ENCODE results near the gene GDF10. TPM values are rescaled to one million over a fixed set of nuclear protein-coding genes. Genes with fewer than 3 reads are reported as not detected.
A peak's percentile ranks its signal among the peaks of the same experiment; 100 is the strongest.

The GDF10 gene
- total RNA-seq, 2 donors from 2014 or later = 0.17 TPM; not detected in 1

DNA sequence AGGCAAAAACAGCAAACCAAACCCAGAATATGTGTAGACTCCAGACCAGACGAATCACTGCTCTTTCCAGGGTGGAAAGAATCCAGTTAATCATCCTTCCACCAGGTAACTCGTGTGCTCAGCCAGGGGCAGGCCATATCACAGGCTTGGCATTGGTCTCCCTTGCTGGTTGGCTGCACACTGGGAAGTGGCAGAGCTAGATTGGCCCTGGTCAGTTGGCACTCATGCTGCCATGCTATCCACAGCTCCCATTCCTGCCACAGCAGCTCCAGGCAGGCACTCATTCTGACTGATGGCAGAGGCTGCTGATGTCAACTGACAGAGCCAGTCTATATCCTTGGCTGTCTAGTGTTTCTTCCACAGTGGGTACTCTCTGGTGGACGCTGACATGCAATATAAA is 9.7 kb upstream of the GDF10 start:
- Mint-ChIP-seq H3K4me1 (peaks cover 19% of the 10 kb centered on the region), H3K27me3 (peaks cover 15% of the 10 kb centered on the region), H3K4me3 (no peak overlapping the region), H3K36me3 (ENCODE audit: low read depth) (peaks cover 2% of the 10 kb centered on the region), H3K27ac (no peak overlapping the region)
- ATAC-seq (no peak), DNase-seq (no peak)
- H3K9me3 ChIP-seq (ENCODE audit: control insufficient read depth, low read length, poor library complexity, severe bottlenecking) = no peaks in the 10 kb centered on the region

DNA sequence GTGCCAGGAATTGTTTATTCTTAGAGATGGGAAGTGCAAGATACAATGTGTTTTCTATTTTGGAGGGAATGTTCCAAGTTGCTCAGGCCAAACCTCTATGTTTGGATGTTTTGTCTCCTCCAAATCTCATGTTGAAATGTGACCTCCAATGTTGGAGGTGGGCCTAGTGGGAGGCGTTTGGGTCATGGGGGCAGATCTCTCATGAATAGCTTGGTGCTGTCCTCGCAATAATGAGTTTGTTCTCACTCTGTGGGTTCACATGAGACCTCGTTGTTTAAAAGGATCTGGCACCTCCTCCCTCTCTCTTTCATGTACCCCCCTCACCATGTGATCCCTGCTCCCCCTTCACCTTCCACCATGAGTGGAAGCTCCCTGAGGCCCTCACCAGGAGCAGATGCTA is 8.3 kb upstream of the GDF10 start:
- ATAC-seq = no peak
- Mint-ChIP-seq H3K27ac (no peak overlapping the region), H3K4me1 (peaks cover 7% of the 10 kb centered on the region), H3K36me3 (ENCODE audit: low read depth) (no peaks in the 10 kb centered on the region), H3K27me3 (peaks cover 17% of the 10 kb centered on the region), H3K4me3 (no peak overlapping the region)
- H3K9me3 ChIP-seq (ENCODE audit: control insufficient read depth, low read length, poor library complexity, severe bottlenecking) = no peaks in the 10 kb centered on the region
- no peak for DNase-seq

DNA sequence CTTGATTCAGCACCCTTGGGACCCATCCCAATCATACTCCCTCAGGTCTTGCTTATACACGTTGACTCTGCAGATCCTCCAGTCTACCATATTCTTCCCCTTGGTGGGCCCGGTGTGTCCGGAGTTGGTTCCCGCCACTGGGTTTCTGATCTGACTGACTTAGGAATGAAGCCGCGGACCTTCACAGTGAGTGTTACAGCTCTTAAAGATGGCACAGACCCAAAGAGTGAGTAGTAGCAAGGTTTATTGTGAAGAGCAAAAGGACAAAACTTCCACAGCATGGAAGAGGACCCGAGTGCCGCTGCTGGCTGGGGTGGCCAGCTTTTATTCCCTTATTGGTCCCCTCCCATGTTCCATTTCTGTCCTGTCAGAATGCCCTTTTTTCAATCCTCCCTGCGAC is 5.9 kb upstream of the GDF10 start:
- no peaks in the 10 kb centered on the region for H3K36me3 Mint-ChIP-seq (ENCODE audit: low read depth)
- H3K4me3 Mint-ChIP-seq = no peak overlapping the region
- ATAC-seq (no peak), DNase-seq (no peak)
- no peaks in the 10 kb centered on the region for H3K9me3 ChIP-seq (ENCODE audit: control insufficient read depth, low read length, poor library complexity, severe bottlenecking)
- H3K27ac Mint-ChIP-seq = no peak overlapping the region
- H3K27me3 Mint-ChIP-seq = peaks cover 22% of the 10 kb centered on the region
- H3K4me1 Mint-ChIP-seq = no peaks in the 10 kb centered on the region

DNA sequence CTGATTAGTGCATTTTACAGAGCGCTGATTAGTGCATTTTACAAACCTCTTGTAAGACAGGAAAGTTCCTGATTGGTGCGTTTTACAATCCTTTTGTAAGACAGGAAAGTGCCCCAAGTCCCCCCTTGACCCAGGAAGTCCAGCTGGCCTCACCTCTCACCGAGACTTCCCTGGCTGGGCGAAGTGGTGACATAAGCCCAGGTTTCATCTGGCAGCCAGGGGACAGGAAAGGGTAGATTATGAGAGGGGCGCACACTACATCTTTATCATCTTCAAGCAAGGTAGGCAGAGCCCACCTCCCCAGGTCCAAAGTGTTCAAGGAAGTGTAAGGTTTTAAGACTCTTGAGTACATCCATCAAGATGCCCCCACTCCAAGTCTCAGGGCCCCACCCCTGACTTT is 5.5 kb upstream of the GDF10 start:
- Mint-ChIP-seq H3K27me3 (peaks cover 22% of the 10 kb centered on the region), H3K36me3 (ENCODE audit: low read depth) (no peaks in the 10 kb centered on the region), H3K4me1 (no peaks in the 10 kb centered on the region), H3K27ac (no peak overlapping the region), H3K4me3 (no peak overlapping the region)
- no peaks in the 10 kb centered on the region for H3K9me3 ChIP-seq (ENCODE audit: control insufficient read depth, low read length, poor library complexity, severe bottlenecking)
- no peak for ATAC-seq
- DNase-seq = no peak

DNA sequence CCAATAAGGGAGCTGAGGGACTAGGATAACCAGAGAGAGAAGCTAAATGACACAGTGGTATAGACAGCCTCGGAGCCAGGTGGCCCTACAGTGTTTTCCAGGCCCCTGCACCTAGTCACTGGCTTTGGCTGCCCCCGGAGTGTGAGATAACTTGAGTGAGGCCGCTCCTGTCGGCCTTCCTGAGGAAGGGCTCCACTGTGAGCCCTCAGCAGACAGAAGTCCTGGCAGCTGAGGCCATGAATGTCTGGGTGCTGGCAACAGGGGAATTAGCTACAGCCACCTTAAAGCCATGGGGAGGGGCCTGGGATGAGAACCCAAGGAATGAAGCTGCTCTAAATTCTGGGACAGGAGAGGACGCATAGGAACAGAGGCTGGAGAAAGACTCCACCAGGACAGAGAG is 4.6 kb upstream of the GDF10 start:
- Mint-ChIP-seq H3K27ac (no peak overlapping the region), H3K4me1 (peaks cover 2% of the 10 kb centered on the region), H3K36me3 (ENCODE audit: low read depth) (no peaks in the 10 kb centered on the region), H3K27me3 (peaks cover 22% of the 10 kb centered on the region), H3K4me3 (no peak overlapping the region)
- ATAC-seq = no peak
- no peak for DNase-seq
- no peaks in the 10 kb centered on the region for H3K9me3 ChIP-seq (ENCODE audit: control insufficient read depth, low read length, poor library complexity, severe bottlenecking)

DNA sequence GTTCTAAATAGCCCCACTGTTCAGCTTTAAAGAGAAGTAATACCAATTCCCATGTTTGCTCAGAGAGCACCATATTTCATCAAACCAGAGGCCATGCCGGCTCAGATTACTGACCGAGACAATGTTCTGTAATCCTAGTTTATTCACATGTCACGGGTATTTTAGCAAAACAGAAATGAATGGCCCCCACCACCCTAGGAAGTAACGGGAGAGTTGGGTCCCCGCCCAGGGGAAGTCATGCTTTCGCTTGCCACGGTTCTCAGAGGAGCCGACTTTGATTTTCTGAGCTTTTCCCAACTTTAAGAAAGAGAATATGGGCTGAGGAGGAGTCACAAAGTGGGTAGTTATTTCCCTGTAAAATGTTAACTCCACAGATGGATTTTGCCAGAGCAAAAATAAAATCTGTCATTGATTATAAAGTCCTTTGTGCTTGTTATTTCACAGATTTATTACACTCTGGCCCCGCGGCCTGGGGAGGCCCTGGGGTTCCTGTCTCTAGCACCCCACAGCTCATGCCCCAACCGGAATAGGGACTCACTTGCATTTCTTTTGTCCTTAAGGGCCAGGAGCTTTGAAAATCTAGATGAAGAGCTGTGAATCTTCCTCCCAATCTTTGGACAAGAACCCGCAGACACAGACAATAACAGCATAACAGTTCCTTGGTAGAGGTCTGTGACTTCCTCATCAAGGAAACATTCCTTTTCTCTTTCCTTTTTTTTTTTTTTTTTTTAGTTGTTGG is 3.7 kb upstream of the GDF10 start:
- Mint-ChIP-seq H3K4me3 (no peak overlapping the region), H3K27ac (no peak overlapping the region), H3K27me3 (peaks cover 30% of the 10 kb centered on the region), H3K36me3 (ENCODE audit: low read depth) (peaks cover 4% of the 10 kb centered on the region), H3K4me1 (peaks cover 6% of the 10 kb centered on the region)
- no peaks in the 10 kb centered on the region for H3K9me3 ChIP-seq (ENCODE audit: control insufficient read depth, low read length, poor library complexity, severe bottlenecking)
- ATAC-seq (no peak), DNase-seq (no peak)

DNA sequence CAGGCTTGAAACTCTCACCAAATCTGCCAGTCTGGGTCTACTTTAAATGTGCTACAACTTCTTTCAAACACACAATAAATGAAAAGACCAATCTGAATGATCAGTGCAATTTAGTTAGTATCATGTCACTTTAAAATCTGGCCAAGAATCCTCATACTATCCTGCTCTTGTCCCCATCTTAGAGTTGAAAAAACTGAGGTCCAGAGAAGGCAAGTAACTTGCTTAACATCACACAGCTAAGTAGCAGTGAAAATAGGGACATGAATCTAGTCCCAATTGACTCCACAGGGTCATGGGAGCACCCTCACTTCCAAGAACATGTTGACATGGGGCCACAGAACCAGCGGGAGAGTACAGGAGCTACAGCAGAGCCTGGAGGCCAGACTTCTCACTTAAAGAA is 3.1 kb upstream of the GDF10 start:
- H3K4me1 Mint-ChIP-seq = peaks cover 6% of the 10 kb centered on the region
- no peak for DNase-seq
- ATAC-seq = no peak
- no peaks in the 10 kb centered on the region for H3K9me3 ChIP-seq (ENCODE audit: control insufficient read depth, low read length, poor library complexity, severe bottlenecking)
- H3K4me3 Mint-ChIP-seq = no peak overlapping the region
- H3K27me3 Mint-ChIP-seq = peaks cover 34% of the 10 kb centered on the region
- peaks cover 4% of the 10 kb centered on the region for H3K36me3 Mint-ChIP-seq (ENCODE audit: low read depth)
- H3K27ac Mint-ChIP-seq = no peak overlapping the region

DNA sequence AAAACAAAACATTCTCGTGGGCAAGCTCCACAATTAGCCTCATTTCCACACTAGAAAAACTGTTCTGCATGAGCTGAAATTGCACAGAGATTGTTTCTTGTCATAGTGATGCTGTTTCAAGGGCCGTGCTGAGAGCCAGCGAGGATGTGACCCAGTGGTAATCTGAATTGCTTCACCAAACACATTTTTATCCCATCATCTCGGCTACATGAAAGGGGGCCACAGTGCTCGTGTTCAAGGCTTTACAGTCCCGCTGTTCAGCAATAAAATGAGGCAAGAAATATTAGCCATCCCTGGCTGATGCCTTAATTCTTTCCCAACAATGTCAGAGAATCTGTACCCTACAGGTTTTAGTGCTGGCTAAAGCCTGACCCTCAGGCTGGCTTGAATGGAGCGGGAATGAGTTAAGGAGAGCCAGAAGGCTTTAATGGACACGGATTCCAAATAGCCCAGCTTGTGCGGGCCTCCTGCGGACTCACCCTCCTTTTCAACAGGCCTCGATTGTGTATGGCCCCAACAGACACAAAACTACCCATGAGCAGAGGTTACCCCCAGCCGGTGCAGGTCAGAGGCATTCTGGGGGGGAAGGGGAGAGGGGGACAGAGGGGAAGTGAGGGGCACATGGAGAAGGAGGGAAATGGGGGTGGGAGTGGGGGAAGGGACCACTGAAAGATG is 2.0 kb upstream of the GDF10 start:
- DNase-seq = no peak
- H3K4me3 Mint-ChIP-seq = no peak overlapping the region
- H3K27me3 Mint-ChIP-seq = peaks cover 36% of the 10 kb centered on the region
- peaks cover 4% of the 10 kb centered on the region for H3K36me3 Mint-ChIP-seq (ENCODE audit: low read depth)
- peaks cover 6% of the 10 kb centered on the region for H3K4me1 Mint-ChIP-seq
- no peak overlapping the region for H3K27ac Mint-ChIP-seq
- H3K9me3 ChIP-seq (ENCODE audit: control insufficient read depth, low read length, poor library complexity, severe bottlenecking) = no peaks in the 10 kb centered on the region
- ATAC-seq = no peak

DNA sequence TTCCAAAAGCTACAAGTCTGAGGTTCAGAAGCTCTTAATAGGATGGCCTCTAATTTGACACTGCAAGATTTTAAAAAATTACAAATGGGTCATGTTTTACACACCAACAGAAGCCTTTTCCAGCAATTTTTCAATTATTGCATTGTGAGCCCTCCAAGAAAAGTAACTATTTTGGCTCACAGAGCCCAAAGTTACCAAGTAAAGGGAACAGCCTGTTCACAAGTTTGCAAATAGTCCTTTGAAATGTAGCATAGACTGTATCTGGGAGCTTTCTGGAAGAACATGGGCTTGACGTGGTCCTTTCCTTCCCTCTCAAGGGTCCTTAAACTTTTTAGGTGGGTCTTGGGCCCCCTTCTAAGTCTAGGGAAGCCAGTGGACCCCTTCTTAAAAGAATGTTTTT is 1.3 kb upstream of the GDF10 start:
- H3K9me3 ChIP-seq (ENCODE audit: control insufficient read depth, low read length, poor library complexity, severe bottlenecking) = no peaks in the 10 kb centered on the region
- Mint-ChIP-seq H3K36me3 (ENCODE audit: low read depth) (peaks cover 4% of the 10 kb centered on the region), H3K4me3 (no peak overlapping the region)

DNA sequence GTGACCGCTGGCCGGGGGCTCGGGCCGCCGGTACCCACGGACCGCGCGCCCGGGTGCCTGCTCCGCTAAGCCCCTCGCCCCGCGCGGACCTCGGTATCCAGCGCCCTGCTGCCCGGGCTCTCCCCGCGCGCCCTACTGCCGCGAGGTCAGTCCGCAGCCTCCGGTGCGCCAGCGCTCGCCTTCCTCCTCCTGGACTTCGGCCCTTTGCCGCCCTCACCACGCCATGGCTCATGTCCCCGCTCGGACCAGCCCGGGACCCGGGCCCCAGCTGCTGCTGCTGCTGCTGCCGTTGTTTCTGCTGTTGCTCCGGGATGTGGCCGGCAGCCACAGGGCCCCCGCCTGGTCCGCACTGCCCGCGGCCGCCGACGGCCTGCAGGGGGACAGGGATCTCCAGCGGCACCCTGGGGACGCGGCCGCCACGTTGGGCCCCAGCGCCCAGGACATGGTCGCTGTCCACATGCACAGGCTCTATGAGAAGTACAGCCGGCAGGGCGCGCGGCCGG is 483 bp downstream of the GDF10 start:
- H3K36me3 Mint-ChIP-seq (ENCODE audit: low read depth) = peaks cover 4% of the 10 kb centered on the region
- ATAC-seq (no peak), DNase-seq (no peak)
- peak overlapping the region; percentile 89 for H3K4me3 Mint-ChIP-seq
- H3K4me1 Mint-ChIP-seq = peaks cover 16% of the 10 kb centered on the region
- H3K9me3 ChIP-seq (ENCODE audit: control insufficient read depth, low read length, poor library complexity, severe bottlenecking) = no peaks in the 10 kb centered on the region
- H3K27ac Mint-ChIP-seq = no peak overlapping the region
- peaks cover 27% of the 10 kb centered on the region for H3K27me3 Mint-ChIP-seq

More for the DNA sequence above, 1.3 kb upstream of the GDF10 start:
- H3K4me1 Mint-ChIP-seq = peaks cover 8% of the 10 kb centered on the region
- DNase-seq (no peak), ATAC-seq (no peak)
- H3K27me3 Mint-ChIP-seq = peaks cover 43% of the 10 kb centered on the region
- H3K27ac Mint-ChIP-seq = no peak overlapping the region

DNA sequence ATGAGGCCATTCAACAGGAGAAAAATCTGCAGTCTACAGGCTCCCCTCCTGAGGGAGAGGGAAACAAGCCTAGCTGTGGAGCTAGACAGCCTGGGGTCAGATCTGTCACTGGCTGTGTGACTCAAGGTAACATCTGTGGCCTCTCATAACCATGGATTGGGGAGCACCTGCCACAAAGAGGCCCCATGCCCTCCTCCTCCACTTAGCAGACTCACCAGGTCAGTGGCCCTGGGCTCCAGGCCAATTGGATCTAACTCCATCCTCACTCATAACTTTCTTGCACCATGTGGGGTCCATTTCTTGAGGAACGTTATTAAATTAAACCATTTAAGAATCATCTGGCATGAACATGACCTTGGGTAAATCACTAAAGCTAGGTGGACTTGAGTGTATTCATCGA is 1.8 kb downstream of the GDF10 start:
- Mint-ChIP-seq H3K36me3 (ENCODE audit: low read depth) (peaks cover 4% of the 10 kb centered on the region), H3K4me1 (peaks cover 20% of the 10 kb centered on the region), H3K27me3 (peaks cover 25% of the 10 kb centered on the region), H3K4me3 (no peak overlapping the region), H3K27ac (no peak overlapping the region)
- ATAC-seq (no peak), DNase-seq (no peak)
- no peaks in the 10 kb centered on the region for H3K9me3 ChIP-seq (ENCODE audit: control insufficient read depth, low read length, poor library complexity, severe bottlenecking)

DNA sequence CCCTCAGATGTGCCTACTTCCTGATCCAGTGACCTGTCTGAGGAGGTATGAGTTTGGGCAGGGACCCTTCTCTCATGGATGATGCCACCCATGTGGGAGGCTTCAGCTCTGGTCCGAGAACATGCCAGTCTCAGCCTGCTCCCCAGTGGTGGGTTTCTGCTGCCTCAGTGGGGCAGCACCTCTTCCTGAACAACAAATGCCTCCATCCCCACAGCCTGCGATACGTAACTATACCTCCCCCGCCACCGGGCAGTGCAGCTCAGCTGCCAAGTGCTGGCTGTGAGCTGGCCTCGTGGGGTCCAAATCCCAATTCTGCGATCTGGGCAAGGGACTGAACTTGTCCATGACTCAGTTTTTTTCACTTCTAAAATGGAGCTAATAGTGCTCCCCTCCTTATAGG is 3.1 kb downstream of the GDF10 start:
- Mint-ChIP-seq H3K27me3 (peaks cover 21% of the 10 kb centered on the region), H3K4me3 (no peak overlapping the region), H3K27ac (no peak overlapping the region), H3K36me3 (ENCODE audit: low read depth) (peaks cover 4% of the 10 kb centered on the region), H3K4me1 (peaks cover 20% of the 10 kb centered on the region)
- DNase-seq (no peak), ATAC-seq (no peak)
- no peaks in the 10 kb centered on the region for H3K9me3 ChIP-seq (ENCODE audit: control insufficient read depth, low read length, poor library complexity, severe bottlenecking)

DNA sequence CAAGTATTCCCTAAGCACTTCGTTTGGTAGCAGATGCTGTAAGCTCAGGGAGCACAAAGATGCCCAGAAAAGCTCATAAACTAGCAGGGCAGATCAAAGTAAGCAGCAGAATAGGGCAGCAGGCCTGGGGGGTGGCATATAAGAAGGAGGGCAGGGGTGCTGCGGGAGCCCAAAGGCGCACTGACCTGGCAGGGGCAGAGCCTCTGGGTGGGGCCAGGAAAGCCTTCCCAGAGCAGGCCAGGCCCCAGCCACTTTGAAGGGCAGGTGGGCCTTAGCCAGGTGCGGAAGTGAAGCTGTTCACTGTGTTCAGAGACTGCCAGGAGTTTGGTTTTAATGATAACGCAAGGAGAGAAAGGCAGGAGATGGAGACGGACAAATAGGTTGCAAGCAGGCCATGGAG is 3.9 kb downstream of the GDF10 start:
- Mint-ChIP-seq H3K4me1 (peaks cover 20% of the 10 kb centered on the region), H3K27me3 (peaks cover 21% of the 10 kb centered on the region), H3K36me3 (ENCODE audit: low read depth) (peaks cover 4% of the 10 kb centered on the region), H3K4me3 (no peak overlapping the region), H3K27ac (no peak overlapping the region)
- DNase-seq = no peak
- ATAC-seq = no peak
- no peaks in the 10 kb centered on the region for H3K9me3 ChIP-seq (ENCODE audit: control insufficient read depth, low read length, poor library complexity, severe bottlenecking)

DNA sequence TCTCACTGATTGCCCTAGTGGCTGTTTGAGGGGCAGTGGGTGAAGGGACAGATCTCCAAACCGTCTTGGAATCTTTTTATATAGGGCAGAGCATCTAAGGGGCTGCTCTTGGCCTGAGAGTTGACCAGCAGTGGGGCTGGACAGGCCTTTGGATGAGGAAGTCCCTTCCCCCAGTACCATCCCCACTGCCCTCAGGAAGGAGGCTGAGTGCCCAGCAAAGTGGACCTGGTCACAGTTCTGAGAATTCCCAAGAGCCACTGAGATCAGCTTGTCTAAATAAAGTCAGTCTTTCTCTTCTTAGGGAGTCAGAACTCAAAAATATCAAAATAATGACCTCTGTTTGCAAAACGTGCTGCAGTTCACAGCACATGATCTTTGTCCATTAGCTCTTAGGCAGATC is 5.6 kb downstream of the GDF10 start:
- no peak for ATAC-seq
- no peak overlapping the region for H3K4me3 Mint-ChIP-seq
- no peak for DNase-seq
- no peaks in the 10 kb centered on the region for H3K9me3 ChIP-seq (ENCODE audit: control insufficient read depth, low read length, poor library complexity, severe bottlenecking)
- H3K27me3 Mint-ChIP-seq = peaks cover 21% of the 10 kb centered on the region
- H3K36me3 Mint-ChIP-seq (ENCODE audit: low read depth) = peaks cover 4% of the 10 kb centered on the region
- H3K4me1 Mint-ChIP-seq = peaks cover 22% of the 10 kb centered on the region
- no peak overlapping the region for H3K27ac Mint-ChIP-seq

Data from T-helper 17 cell (primary cell).